NK-92 treated with Interleukin-12 subunit alpha and Interleukin-12 subunit beta, amount 100 ng/mL, for 24 hours (cell line): Measurements from ENCODE around the gene CCDC28A.
"Not testable (repeated sequence)": the region's sequence is repeated elsewhere in the genome, so short reads cannot be mapped to it uniquely, and the experiment has no call there.

Experiments used
- DNase-seq: peaks from one replicate; lab custom pipeline; 2025; lab: John Stamatoyannopoulos, UW

CCDC28A gene

GRCh38 chr6:138773177-138774091, at the start of gene CCDC28A:
Gene CCDC28A, plus strand, starts transcription at chr6:138773769. Its CDS starts 2,352 bp downstream, at chr6:138776121.
- peak; percentile 93 for DNase-seq

- no peak for DNase-seq
These were observed 49.6 kb upstream of the CCDC28A start for GRCh38 chr6:138724015-138724414.

GRCh38 chr6:138726066-138726756, 47.4 kb upstream of the CCDC28A start:
- no peak for DNase-seq

- DNase-seq = no peak
These were observed 46.8 kb upstream of the CCDC28A start for GRCh38 chr6:138726757-138727097.

GRCh38 chr6:138727182-138727581, 46.4 kb upstream of the CCDC28A start:
- DNase-seq = no peak

- no peak for DNase-seq
These were observed 44.9 kb upstream of the CCDC28A start for GRCh38 chr6:138728662-138729061.

GRCh38 chr6:138730037-138730436, 43.5 kb upstream of the CCDC28A start:
- DNase-seq = not testable (repeated sequence)

- no peak for DNase-seq
These were observed 39.0 kb upstream of the CCDC28A start for GRCh38 chr6:138734585-138734984.

GRCh38 chr6:138736640-138737039, 36.9 kb upstream of the CCDC28A start:
- no peak for DNase-seq

GRCh38 chr6:138752017-138752416, 21.6 kb upstream of the CCDC28A start:
- no peak for DNase-seq

GRCh38 chr6:138757136-138757535, 16.4 kb upstream of the CCDC28A start:
- DNase-seq = no peak

- DNase-seq = no peak
These were observed 7.5 kb upstream of the CCDC28A start for GRCh38 chr6:138765896-138766655.

GRCh38 chr6:138769102-138769676, 4.4 kb upstream of the CCDC28A start:
- no peak for DNase-seq

GRCh38 chr6:138772596-138773176, 883 bp upstream of the CCDC28A start:
- DNase-seq = no peak

GRCh38 chr6:138774370-138774769, 801 bp downstream of the CCDC28A start:
- no peak for DNase-seq

GRCh38 chr6:138776659-138777058, 3.1 kb downstream of the CCDC28A start:
- DNase-seq = no peak

GRCh38 chr6:138778331-138778730, 4.8 kb downstream of the CCDC28A start:
- DNase-seq = no peak

- no peak for DNase-seq
These were observed 8.7 kb downstream of the CCDC28A start for GRCh38 chr6:138782243-138782642.

- no peak for DNase-seq
These were observed 11.5 kb downstream of the CCDC28A start for GRCh38 chr6:138785079-138785478.

GRCh38 chr6:138785980-138786379, 12.4 kb downstream of the CCDC28A start:
- no peak for DNase-seq

GRCh38 chr6:138787138-138787537, 13.6 kb downstream of the CCDC28A start:
- no peak for DNase-seq
